Ramos (cell line): Measurements from ENCODE around the gene HSPA6.
"Not testable (repeated sequence)": the region's sequence is repeated elsewhere in the genome, so short reads cannot be mapped to it uniquely, and the experiment has no call there.

ENCODE experiments used
- in situ Hi-C: fragments of 300-500 bp; cut with MboI; formaldehyde crosslinking; loops from one replicate; pipeline ENCODE4 v1.14.3; 2022; ENCODE audit warnings: low sequenced_read_pairs; ENCODE audit not compliant: unreplicated experiment

The HSPA6 gene

DNA sequence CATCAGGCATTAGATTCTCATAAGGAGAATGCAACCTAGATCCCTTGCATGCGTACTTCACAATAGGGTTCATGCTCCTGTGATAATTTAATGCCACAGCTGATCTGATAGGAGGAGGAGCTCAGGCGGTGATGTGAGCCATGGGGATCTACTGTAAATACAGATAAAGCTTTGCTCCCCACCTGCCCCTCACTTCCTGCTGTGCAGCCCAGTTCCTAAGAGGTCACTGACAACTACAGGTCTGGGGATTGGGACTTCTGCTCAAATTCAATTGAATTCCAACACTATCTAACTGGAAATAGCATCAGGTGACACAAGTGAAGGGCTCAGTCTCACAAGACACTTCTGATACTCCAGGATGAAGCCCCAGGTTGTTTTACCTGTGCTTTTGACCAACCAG, 32.6 kb downstream of the HSPA6 start:
- in situ Hi-C loops, result not testable (repeated sequence)

DNA sequence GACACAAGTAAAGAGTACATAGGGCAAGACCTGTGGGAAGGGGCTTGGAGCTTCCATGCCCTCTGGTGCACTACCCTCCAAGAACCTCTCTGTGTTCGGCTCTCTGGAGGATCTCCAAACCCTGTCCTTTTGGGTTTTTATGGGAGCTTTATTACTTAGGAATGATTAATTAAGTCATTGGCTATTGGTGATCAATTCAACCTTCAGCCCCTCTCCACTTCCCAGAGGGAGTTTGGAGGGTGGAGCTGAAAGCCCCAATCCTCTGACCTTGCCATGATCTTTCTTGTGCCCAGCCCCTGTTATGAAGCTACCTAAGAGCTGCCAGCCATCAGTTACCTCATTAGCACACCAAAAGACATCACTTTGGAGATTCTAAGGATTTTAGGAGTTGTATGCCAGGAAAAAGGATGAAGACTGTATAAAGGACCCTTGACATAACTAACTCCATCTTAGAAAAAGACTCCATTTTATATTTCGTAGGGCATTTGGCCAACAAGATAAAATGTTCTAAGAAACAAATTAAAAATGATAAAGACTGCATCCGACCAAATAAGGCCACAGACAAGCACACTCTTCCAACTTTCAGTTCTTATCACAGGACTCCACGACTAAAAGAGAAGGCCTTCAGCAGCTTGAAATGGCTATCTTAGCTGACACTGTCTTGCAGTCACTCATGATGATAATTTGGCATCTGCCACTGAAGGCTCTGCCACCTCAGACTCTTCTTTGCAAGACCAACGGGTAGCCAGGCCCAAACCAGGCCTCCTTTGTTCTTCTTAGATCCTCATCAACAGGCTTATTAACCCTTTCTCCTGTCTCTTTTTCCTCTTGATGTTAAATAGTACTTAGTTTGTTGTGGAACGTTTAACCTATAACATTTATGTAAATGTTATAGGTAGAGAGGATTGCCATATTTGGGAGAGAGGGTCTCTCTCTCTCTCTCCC, 33.4 kb downstream of the HSPA6 start:
- in situ Hi-C loops, result not testable (repeated sequence)

DNA sequence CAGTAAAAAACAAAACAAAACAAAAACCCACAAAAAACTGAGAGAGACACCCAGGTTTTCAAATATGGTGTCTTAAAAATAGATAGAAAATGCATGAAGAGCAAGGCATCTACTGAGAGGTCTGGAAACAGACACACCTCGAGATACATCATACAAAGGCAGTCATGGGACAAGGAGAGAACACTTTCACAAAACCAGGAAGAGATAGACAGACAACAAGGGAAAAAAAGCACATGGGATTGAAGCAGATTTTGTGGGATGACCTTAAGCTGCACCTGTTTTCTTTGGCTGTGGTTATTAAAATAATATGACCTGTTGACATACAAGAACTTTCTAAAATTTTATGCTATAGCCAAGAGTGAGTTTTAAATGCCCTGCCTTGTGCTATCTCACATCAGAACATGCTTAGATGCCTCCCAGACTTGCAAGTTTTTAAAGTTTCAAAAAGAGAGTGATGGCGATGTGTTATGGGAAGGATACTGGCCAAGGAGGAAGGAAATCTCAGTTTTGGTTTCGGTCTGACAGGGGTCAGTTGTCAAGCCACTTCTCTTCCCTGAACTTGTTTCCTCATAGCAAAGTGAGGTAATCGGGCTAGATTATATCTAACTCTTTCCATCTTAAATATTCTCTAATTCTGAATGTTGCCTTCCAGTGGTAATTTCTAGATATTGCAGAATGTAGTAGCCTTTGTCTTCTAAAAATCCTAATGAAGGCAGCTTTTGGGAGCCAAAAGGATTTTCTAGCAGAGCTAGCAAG, 36.8 kb downstream of the HSPA6 start:
- in situ Hi-C loops, result loop anchor here (10.0 kb wide), 1 partner anchor 184 kb away; the partner anchor contains the start of gene DUSP12

DNA sequence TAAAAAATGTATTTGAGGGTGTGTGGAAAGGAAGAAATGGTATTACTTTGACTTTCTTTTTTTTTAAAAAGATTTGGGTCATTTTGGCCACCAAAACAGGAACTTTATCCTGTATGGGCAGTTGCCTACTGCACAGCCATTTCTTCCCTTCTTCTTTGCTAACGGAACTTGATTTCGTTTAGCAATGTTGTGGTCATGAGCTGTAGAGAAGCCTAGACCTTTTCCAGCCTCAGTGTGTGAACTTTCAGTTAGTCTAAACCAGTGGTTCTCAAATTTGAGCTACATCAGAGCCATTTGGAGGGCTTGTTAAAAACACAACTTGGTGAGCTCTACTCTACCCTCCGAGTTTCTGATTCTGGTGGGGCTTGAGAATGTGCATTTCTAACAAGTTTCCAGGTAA, 38.1 kb downstream of the HSPA6 start:
- in situ Hi-C loops, result loop anchor here (10.0 kb wide), 1 partner anchor 182 kb away; the partner anchor contains the start of gene DUSP12

DNA sequence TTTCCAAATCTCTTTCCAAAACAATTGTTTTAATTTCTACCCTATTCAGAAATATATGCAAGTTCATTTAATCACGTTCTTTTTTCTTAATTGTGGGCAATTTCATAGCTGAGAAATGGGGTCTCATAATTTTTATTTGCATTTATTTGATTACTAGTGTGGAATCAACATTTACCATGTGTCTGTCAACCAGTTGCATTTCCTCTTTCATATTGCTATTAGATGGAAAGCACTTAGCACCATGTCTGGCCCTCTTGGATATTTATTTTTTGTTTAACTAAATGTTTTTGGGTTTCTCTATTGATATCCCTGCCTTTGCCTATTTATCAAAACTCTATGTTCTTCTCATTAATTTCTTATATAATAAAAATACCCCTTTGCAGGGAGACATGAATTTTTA, 39.2 kb downstream of the HSPA6 start:
- in situ Hi-C loops, result loop anchor here (10.0 kb wide), 1 partner anchor 181 kb away; the partner anchor contains the start of gene DUSP12

DNA sequence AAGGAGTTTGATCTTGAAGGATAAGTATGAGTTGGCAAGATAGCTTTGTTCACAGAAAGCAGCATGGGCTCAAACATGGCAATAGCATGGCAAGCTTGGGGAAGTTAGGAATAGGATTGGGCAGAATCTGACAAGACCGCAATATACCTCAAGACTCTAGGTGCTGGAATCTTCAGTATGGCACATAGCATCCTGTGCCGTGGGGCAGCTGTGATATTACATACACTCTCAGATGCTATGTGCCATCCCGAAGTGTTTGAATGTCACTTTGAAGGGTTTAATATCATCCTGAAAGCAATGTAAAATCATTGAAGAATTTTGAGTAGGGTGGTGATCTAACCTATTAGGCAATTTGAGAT, 42.2 kb downstream of the HSPA6 start:
- in situ Hi-C loops, result loop anchor here (10.0 kb wide), 1 partner anchor 178 kb away; the partner anchor contains the start of gene DUSP12

DNA sequence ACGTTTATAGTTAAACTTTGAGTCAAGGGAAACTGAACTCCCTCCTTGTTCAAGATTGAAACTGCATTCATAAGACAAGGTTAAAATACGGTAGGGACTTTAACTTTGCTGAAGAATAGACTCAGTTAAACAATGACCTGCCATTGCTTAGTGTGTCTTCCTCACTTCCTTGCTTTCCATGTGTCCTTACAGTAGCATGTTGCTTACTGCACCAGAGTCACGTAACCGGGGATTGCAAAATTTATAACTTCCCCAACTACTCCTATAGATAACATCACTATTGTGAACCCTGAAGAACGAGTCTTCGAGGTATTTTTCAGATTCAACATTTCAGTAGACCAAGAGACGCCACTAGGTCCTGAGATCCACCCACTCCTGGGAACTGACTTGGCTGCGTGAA, 47.4 kb downstream of the HSPA6 start:
- in situ Hi-C loops, result not testable (repeated sequence)
